Testis (tissue), 3 donors: ENCODE data around the gene TEKT2. TPM values are rescaled to one million over a fixed set of nuclear protein-coding genes. Genes with fewer than 3 reads are reported as not detected.

Source experiments
- DNase-seq: peaks from one replicate; pipeline ENCODE4 v3.0.0-alpha.2; 2019
- H3K27ac ChIP-seq, 2 donors: fragments of 200-600 bp; sonication (generic); one replicate each; pipeline ENCODE4 v1.5.1; 2019
- H3K27me3 ChIP-seq: fragments of 200-600 bp; sonication (generic); one replicate; pipeline ENCODE4 v1.5.1; 2019
- H3K36me3 ChIP-seq: fragments of 200-600 bp; sonication (generic); one replicate; pipeline ENCODE4 v1.5.1; 2017; ENCODE audit warnings: low read depth; ENCODE audit errors: missing control alignments
- H3K4me1 ChIP-seq: fragments of 200-600 bp; sonication (generic); one replicate; pipeline ENCODE4 v1.5.1; 2019
- H3K4me3 ChIP-seq, 2 donors: fragments of 200-600 bp; sonication (generic); one replicate each; pipeline ENCODE4 v1.5.1; 2017 to 2019
- H3K9me3 ChIP-seq: fragments of 200-600 bp; sonication (generic); one replicate; pipeline ENCODE4 v1.5.1; 2017
- CTCF ChIP-seq, 3 experiments: fragments of 450-650 bp in 2 of 3; fragments of 200-600 bp in 1 of 3; sonication (generic) in 1 of 3; IDR thresholded peaks; one replicate each; pipeline ENCODE4 v1.5.1; 2016 to 2019; ENCODE audit warnings: antibody characterized with exemption in 3 of 3, mild to moderate bottlenecking in 2 of 3, moderate library complexity in 1 of 3
- POLR2A ChIP-seq: fragments of 450-650 bp; IDR thresholded peaks from one replicate; pipeline ENCODE4 v1.6.1; 2017; ENCODE audit warnings: antibody characterized with exemption, mild to moderate bottlenecking, moderate library complexity
- WGBS, 2 donors: methylation state at CpG; one replicate each; pipeline ENCODE4 v1.1.5; 2018; 5-methylcytosine and 5-hydroxymethylcytosine counted together
- intact Hi-C: fragments of 100-400 bp; cut with DNase I; formaldehyde crosslinking; loops from one replicate; pipeline ENCODE4 v1.15.1; 2023; ENCODE audit warnings: low total_unique reads
- polyA plus RNA-seq: library from polyadenylated mRNA; stranded (reverse); fragments of 350-450 nt; fragmentation: Illumina TruSeq; extraction: RNeasy Lipid Tissue Mini Kit (QIAGEN cat#74804); gene quantifications from one replicate; pipeline ENCODE4 v1.2.3, GENCODE V29; 2014; ENCODE audit warnings: low read depth, low replicate concordance; ENCODE audit not compliant: insufficient read depth
- total RNA-seq, 2 donors: library from RNA; depleted of rRNA; stranded (reverse); fragments of >200 nt; gene quantifications; one replicate each; pipeline ENCODE4 v1.2.3, GENCODE V29; 2016

Gene TEKT2
- total and polyA plus RNA-seq, 3 donors from 2014 or later = 35.1 to 117 (median 65.0) TPM

DNA sequence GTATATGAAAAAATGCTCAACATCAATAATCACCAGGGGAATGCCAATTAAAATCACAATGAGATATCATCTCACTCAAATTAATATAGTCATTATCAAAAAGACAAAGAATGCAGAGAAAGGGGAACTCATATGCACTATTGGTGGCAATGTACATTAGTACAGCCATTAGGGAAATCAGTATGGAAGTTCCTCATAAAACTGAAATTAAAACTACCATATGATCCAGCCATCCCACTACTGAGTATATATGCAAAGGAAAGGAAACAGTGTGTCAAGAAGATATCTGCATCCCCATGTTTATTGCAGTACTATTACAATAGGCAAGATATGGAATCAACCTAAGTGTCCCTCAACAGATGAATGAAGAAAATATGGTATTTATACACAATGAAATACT, 32.1 kb upstream of the TEKT2 start:
- Histone ChIP-seq H3K36me3 (no peaks in the 10 kb centered on the region), H3K4me3 (no peak overlapping the region), H3K27me3 (no peaks in the 10 kb centered on the region), H3K9me3 (no peaks in the 10 kb centered on the region), H3K4me1 (no peaks in the 10 kb centered on the region), H3K27ac (no peak overlapping the region)
- TF ChIP-seq CTCF (IDR thresholded peaks at IDR 0.05) (no peak), POLR2A (no peak)
- DNase-seq = no peak
- intact Hi-C loops = no loop called here

DNA sequence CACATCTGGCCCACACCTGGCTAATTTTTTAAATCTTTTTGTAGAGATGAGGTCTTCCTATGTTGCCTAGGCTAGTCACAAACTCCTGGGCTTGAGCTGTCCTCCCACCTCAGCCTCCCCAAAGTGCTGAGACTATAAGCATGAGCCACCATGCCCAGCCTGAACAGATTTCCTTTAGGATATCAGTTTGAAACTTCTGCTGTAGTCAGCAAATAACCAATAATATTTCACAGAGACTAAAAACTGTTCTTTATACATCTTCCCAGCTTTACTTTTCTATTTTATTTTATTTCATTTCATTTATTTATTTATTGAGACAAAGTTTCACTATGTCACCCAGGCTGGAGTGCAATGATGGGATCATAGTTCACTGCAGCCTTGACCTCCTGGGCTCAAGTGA, 29.9 kb upstream of the TEKT2 start:
- Histone ChIP-seq H3K27me3 (no peaks in the 10 kb centered on the region), H3K4me3 (no peak overlapping the region), H3K27ac (no peak overlapping the region), H3K9me3 (no peaks in the 10 kb centered on the region), H3K4me1 (no peaks in the 10 kb centered on the region), H3K36me3 (no peaks in the 10 kb centered on the region)
- no peak for DNase-seq
- TF ChIP-seq CTCF (IDR thresholded peaks at IDR 0.05) (no peak), POLR2A (no peak)
- intact Hi-C loops = no loop called here

GRCh38 chr1:36055706-36056105, 28.2 kb upstream of the TEKT2 start:
- H3K9me3 ChIP-seq = no peaks in the 10 kb centered on the region
- no peaks in the 10 kb centered on the region for H3K4me1 ChIP-seq
- no peak overlapping the region for H3K4me3 ChIP-seq
- no peak for DNase-seq
- 85 to 94% methylated on average over 5 of the region's 5 CpGs for WGBS, 2 donors
- H3K27ac ChIP-seq = no peak overlapping the region
- TF ChIP-seq CTCF (IDR thresholded peaks at IDR 0.05) = no peak
- TF ChIP-seq POLR2A = no peak
- no peaks in the 10 kb centered on the region for H3K36me3 ChIP-seq
- intact Hi-C loops = no loop called here
- H3K27me3 ChIP-seq = no peaks in the 10 kb centered on the region

DNA sequence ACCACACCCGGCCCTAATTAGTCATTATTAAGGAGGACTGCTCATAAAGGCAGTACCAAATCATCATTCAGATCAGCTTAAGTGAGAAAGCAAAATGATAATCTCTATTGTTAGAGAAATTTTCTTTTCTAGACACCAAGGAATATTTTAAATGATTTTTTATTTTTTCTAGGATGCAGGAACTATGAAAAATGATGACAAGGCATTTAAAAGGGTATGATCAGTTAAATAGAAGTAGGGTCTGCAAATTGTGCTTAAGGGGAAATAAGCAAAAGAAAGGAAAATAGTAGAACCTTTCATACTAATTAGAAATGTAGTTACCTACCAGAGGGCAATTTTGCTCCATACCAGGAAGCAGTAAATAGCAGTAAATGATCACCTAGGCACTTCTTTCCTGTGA, 21.6 kb upstream of the TEKT2 start:
- DNase-seq = no peak
- TF ChIP-seq CTCF (IDR thresholded peaks at IDR 0.05) = no peak
- no peak for TF ChIP-seq POLR2A
- no peaks in the 10 kb centered on the region for H3K4me1 ChIP-seq
- H3K27ac ChIP-seq = no peak overlapping the region
- no peak overlapping the region for H3K4me3 ChIP-seq
- intact Hi-C loops = no loop called here
- no peaks in the 10 kb centered on the region for H3K27me3 ChIP-seq
- 94 to 100% methylated on average over 1 of the region's 1 CpG for WGBS, 2 donors
- H3K9me3 ChIP-seq = no peaks in the 10 kb centered on the region
- H3K36me3 ChIP-seq = no peaks in the 10 kb centered on the region

DNA sequence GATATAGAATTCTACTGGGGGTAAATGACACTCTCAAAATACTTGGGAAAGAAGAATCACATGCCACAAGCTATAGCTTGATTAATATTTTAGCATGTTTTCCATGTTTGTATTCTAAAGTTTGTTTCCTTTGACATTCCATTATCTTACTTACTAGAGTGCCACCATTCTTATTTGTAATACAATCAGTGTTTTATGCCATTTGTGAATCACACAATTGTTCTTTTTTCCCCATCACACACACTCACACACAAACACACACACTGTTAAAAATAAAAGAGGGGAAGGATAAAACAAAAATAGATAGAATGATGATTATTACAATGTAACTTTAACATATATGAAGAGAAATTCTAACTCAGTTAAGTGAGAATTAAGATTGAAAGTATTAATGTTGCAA, 16.0 kb upstream of the TEKT2 start:
- no peaks in the 10 kb centered on the region for H3K27me3 ChIP-seq
- no peaks in the 10 kb centered on the region for H3K36me3 ChIP-seq
- no peak overlapping the region for H3K27ac ChIP-seq
- H3K4me3 ChIP-seq = no peak overlapping the region
- no peaks in the 10 kb centered on the region for H3K9me3 ChIP-seq
- DNase-seq = no peak
- intact Hi-C loops = no loop called here
- no peaks in the 10 kb centered on the region for H3K4me1 ChIP-seq
- TF ChIP-seq CTCF (IDR thresholded peaks at IDR 0.05) (no peak), POLR2A (no peak)
